Hepatocyte (in vitro differentiated cells): ENCODE results near the gene SGTA. TPM values are rescaled to one million over a fixed set of nuclear protein-coding genes. Genes with fewer than 3 reads are reported as not detected.

ENCODE experiments used
- DNase-seq: peaks from one replicate; pipeline ENCODE4 v3.0.0-alpha.2; 2016; ENCODE audit warnings: low spot score
- H2AFZ ChIP-seq: fragments of 200-600 bp; sonication (generic); 2 replicates; pipeline ENCODE4 v1.6.0; 2016; ENCODE audit warnings: antibody characterized with exemption, mild to moderate bottlenecking
- H3K27ac ChIP-seq: fragments of 200-600 bp; sonication (generic); 2 replicates; pipeline ENCODE4 v1.5.1; 2016; ENCODE audit warnings: mild to moderate bottlenecking
- H3K27me3 ChIP-seq: fragments of 200-600 bp; sonication (generic); 2 replicates; pipeline ENCODE4 v1.6.1; 2016
- H3K36me3 ChIP-seq: fragments of 200-600 bp; sonication (generic); replicated peaks from 2 replicates; pipeline ENCODE4 v1.5.1; 2016; ENCODE audit warnings: low read depth; ENCODE audit not compliant: insufficient read depth
- H3K4me1 ChIP-seq: fragments of 200-600 bp; sonication (generic); 2 replicates; pipeline ENCODE4 v1.5.1; 2016; ENCODE audit warnings: mild to moderate bottlenecking, moderate library complexity; ENCODE audit not compliant: insufficient read depth
- H3K4me2 ChIP-seq: fragments of 200-600 bp; sonication (generic); 2 replicates; pipeline ENCODE4 v1.6.0; 2016
- H3K4me3 ChIP-seq: fragments of 200-600 bp; sonication (generic); 2 replicates; pipeline ENCODE4 v1.5.1; 2016; ENCODE audit warnings: mild to moderate bottlenecking
- H3K79me2 ChIP-seq: fragments of 200-600 bp; sonication (generic); 2 replicates; pipeline ENCODE4 v1.6.0; 2017; ENCODE audit warnings: mild to moderate bottlenecking
- H3K9me2 ChIP-seq: fragments of 200-600 bp; sonication (generic); replicated peaks from 2 replicates; pipeline ENCODE4 v1.6.0; 2017; ENCODE audit warnings: mild to moderate bottlenecking; ENCODE audit not compliant: insufficient read depth
- H3K9me3 ChIP-seq: fragments of 200-600 bp; sonication (generic); 2 replicates; pipeline ENCODE4 v1.5.1; 2016; ENCODE audit warnings: low read depth, mild to moderate bottlenecking
- H4K20me1 ChIP-seq: fragments of 200-600 bp; sonication (generic); 2 replicates; pipeline ENCODE4 v1.6.0; 2016; ENCODE audit warnings: mild to moderate bottlenecking; ENCODE audit not compliant: insufficient read depth, poor library complexity, severe bottlenecking
- CTCF ChIP-seq: fragments of 200-600 bp; sonication (generic); IDR thresholded peaks from 2 replicates; pipeline ENCODE4 v1.5.1; 2016; ENCODE audit warnings: antibody characterized with exemption, mild to moderate bottlenecking; ENCODE audit not compliant: poor library complexity
- EZH2 ChIP-seq: fragments of 200-600 bp; sonication (generic); IDR thresholded peaks from 2 replicates; pipeline ENCODE4 v1.6.1; 2016; ENCODE audit warnings: antibody characterized with exemption, mild to moderate bottlenecking, borderline replicate concordance
- EZH2phosphoT487 ChIP-seq: fragments of 200-600 bp; sonication (generic); IDR thresholded peaks from one replicate; pipeline ENCODE4 v1.6.1; 2018; ENCODE audit warnings: antibody characterized with exemption, mild to moderate bottlenecking, low read depth, moderate library complexity; ENCODE audit not compliant: unreplicated experiment, severe bottlenecking
- WGBS: methylation state at CpG from one replicate; pipeline ENCODE4 v1.1.6; 2016; ENCODE audit warnings: low lambda C conversion rate; ENCODE audit errors: missing lambda C conversion rate; 5-methylcytosine and 5-hydroxymethylcytosine counted together
- polyA plus RNA-seq: library from polyadenylated mRNA; unstranded; fragments of >200 nt; fragmentation: Nextera tagmentation; extraction: Ambion mirVana; gene quantifications from 2 replicates; pipeline ENCODE4 v1.2.1, GENCODE V29; 2016
- total RNA-seq: library from RNA; depleted of rRNA; stranded (reverse); fragments of >200 nt; gene quantifications from 2 replicates; pipeline ENCODE4 v1.2.3, GENCODE V29; 2014

SGTA gene
- total and polyA plus RNA-seq, 2 experiments from 2014 or later, result 37.4 to 62.8 TPM

GRCh38 chr19:2761876-2762782 lies 20.9 kb downstream of the SGTA start:
- no peaks in the 10 kb centered on the region for H3K27me3 ChIP-seq
- H3K9me3 ChIP-seq, result no peaks in the 10 kb centered on the region
- DNase-seq, result no peak
- H3K4me3 ChIP-seq, result no peak overlapping the region
- WGBS, result 98% methylated on average over 34 of the region's 43 CpGs
- no peaks in the 10 kb centered on the region for H3K79me2 ChIP-seq
- no peak overlapping the region for H3K27ac ChIP-seq
- H3K36me3 ChIP-seq, result no peaks in the 10 kb centered on the region
- H4K20me1 ChIP-seq, result no peaks in the 10 kb centered on the region
- H2AFZ ChIP-seq, result no peak overlapping the region
- no peak for TF ChIP-seq CTCF
- TF ChIP-seq EZH2phosphoT487, result no peak
- TF ChIP-seq EZH2, result no peak
- H3K4me1 ChIP-seq, result no peaks in the 10 kb centered on the region
- no peaks in the 10 kb centered on the region for H3K9me2 ChIP-seq
- no peak overlapping the region for H3K4me2 ChIP-seq

DNA sequence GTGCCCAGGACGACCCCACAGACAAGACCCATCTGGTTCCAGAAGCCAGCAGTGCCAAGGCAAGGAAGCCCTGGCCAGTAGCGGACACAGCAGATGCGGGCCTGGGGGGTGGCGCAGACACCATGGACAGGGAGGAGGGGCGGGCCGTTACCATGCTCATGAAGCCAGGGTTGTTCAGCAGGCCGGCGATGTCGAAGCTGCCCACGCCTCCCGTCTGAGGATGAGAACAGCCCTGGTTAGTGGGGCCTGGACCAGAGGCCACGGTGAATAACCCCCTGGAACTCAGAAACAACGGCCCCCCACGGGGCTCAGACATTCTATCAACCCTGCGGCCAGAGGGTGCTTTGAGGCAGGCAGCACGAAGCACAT lies 21.8 kb downstream of the SGTA start:
- no peak overlapping the region for H3K4me3 ChIP-seq
- H2AFZ ChIP-seq, result no peak overlapping the region
- H3K9me2 ChIP-seq, result no peaks in the 10 kb centered on the region
- H3K79me2 ChIP-seq, result no peaks in the 10 kb centered on the region
- no peak for DNase-seq
- H3K4me1 ChIP-seq, result no peaks in the 10 kb centered on the region
- no peak overlapping the region for H3K4me2 ChIP-seq
- WGBS, result 95% methylated on average over 14 of the region's 16 CpGs
- no peaks in the 10 kb centered on the region for H3K27me3 ChIP-seq
- H3K9me3 ChIP-seq, result no peaks in the 10 kb centered on the region
- no peaks in the 10 kb centered on the region for H3K36me3 ChIP-seq
- H3K27ac ChIP-seq, result no peak overlapping the region
- no peaks in the 10 kb centered on the region for H4K20me1 ChIP-seq
- no peak for TF ChIP-seq EZH2
- no peak for TF ChIP-seq EZH2phosphoT487

DNA sequence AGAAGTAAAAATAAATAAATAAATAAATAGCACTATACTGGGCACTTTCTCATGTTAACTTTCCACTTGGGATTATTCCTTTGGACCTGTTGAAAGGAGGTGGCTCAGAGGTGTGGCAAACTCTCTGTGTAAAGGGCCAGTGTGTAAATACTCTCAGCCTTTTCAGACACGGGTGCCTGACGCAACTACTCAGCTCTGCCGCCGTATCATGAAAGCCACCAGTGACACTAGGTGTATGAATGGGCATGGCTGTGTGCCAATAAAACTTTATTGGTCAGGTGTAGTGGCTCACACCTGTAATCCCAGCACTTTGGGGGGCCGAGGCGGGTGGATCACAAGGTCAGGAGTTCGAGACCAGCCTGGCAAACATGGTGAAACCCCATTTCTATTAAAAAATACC lies 23.1 kb downstream of the SGTA start:
- no peaks in the 10 kb centered on the region for H3K27me3 ChIP-seq
- WGBS, result 95% methylated on average over 7 of the region's 7 CpGs
- DNase-seq, result no peak
- H4K20me1 ChIP-seq, result no peaks in the 10 kb centered on the region
- H3K9me3 ChIP-seq, result no peaks in the 10 kb centered on the region
- no peaks in the 10 kb centered on the region for H3K4me1 ChIP-seq
- no peaks in the 10 kb centered on the region for H3K79me2 ChIP-seq
- no peak overlapping the region for H3K27ac ChIP-seq
- H3K4me3 ChIP-seq, result no peak overlapping the region
- TF ChIP-seq CTCF, result no peak
- no peak for TF ChIP-seq EZH2phosphoT487
- no peak for TF ChIP-seq EZH2
- no peaks in the 10 kb centered on the region for H3K36me3 ChIP-seq
- no peak overlapping the region for H2AFZ ChIP-seq
- H3K4me2 ChIP-seq, result no peak overlapping the region
- H3K9me2 ChIP-seq, result no peaks in the 10 kb centered on the region

GRCh38 chr19:2759362-2759761 lies 23.7 kb downstream of the SGTA start:
- Histone ChIP-seq H3K9me2 (no peaks in the 10 kb centered on the region), H3K27me3 (no peaks in the 10 kb centered on the region), H2AFZ (no peak overlapping the region), H3K4me1 (no peaks in the 10 kb centered on the region), H4K20me1 (no peaks in the 10 kb centered on the region), H3K4me3 (no peak overlapping the region), H3K79me2 (no peaks in the 10 kb centered on the region), H3K36me3 (no peaks in the 10 kb centered on the region), H3K4me2 (no peak overlapping the region), H3K27ac (no peak overlapping the region), H3K9me3 (no peaks in the 10 kb centered on the region)
- TF ChIP-seq CTCF (no peak), EZH2phosphoT487 (no peak), EZH2 (no peak)
- WGBS, result 97% methylated on average over 17 of the region's 17 CpGs
- DNase-seq, result no peak
